Hepatocyte (in vitro differentiated cells): ENCODE measurements around the gene IFNA17.
"Not testable (repeated sequence)": the region's sequence is repeated elsewhere in the genome, so short reads cannot be mapped to it uniquely, and the experiment has no call there.

Source experiments
- CTCF ChIP-seq: fragments of 200-600 bp; sonication (generic); IDR thresholded peaks from 2 replicates; pipeline ENCODE4 v1.5.1; 2016; ENCODE audit warnings: antibody characterized with exemption, mild to moderate bottlenecking; ENCODE audit not compliant: poor library complexity
- EZH2 ChIP-seq: fragments of 200-600 bp; sonication (generic); IDR thresholded peaks from 2 replicates; pipeline ENCODE4 v1.6.1; 2016; ENCODE audit warnings: antibody characterized with exemption, mild to moderate bottlenecking, borderline replicate concordance
- EZH2phosphoT487 ChIP-seq: fragments of 200-600 bp; sonication (generic); IDR thresholded peaks from one replicate; pipeline ENCODE4 v1.6.1; 2018; ENCODE audit warnings: antibody characterized with exemption, mild to moderate bottlenecking, low read depth, moderate library complexity; ENCODE audit not compliant: unreplicated experiment, severe bottlenecking

- TF ChIP-seq CTCF, EZH2phosphoT487, EZH2: not testable (repeated sequence)
Observed at GRCh38 chr9:21202105-21202504, 25.9 kb downstream of the IFNA17 start, which contains the start of gene IFNA7.
